GM08714 (cell line): Measurements from ENCODE around the gene PIK3C3.
"Not testable (repeated sequence)": the region's sequence is repeated elsewhere in the genome, so short reads cannot be mapped to it uniquely, and the experiment has no call there.

Source experiments
- H3K4me3 ChIP-seq: fragments of 200-500 bp; sonication (Bioruptor generic); 2 replicates; pipeline ENCODE4 v1.5.1; 2014; ENCODE audit warnings: mild to moderate bottlenecking, low read length, inconsistent platforms
- ZNF274 ChIP-seq: IDR thresholded peaks from 2 replicates; pipeline ENCODE4 v1.6.1; 2012; ENCODE audit warnings: mild to moderate bottlenecking, low read depth, low read length

The PIK3C3 gene

DNA sequence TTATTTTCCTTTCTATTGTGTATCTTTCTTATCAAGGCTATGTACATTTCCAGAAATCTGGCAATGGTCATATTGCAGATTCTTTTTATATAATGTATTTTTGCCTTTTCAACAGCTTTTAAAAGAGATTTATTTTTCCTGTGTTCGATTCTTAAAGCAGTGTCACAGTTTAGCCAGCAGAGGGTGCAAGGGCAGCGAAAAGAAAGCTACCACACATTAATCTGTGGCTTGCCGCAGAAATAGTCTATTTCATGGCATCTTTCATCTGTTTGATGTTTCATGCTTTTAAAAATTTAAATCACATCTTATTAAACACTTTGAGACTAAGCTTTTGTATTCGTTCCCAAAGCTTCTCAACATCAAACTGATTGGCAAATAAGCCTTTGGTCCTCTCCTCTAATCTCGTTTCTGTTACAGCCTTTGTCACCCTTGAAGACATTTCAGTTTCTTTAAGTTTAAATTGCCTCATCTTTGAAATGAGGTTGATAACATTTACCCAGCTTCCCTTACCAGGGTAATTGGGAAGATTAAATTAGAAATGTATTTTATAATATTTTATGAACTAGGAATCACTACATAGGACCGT, 73.3 kb downstream of the PIK3C3 start:
- TF ChIP-seq ZNF274, result no peak
- H3K4me3 ChIP-seq, result no peak overlapping the region

- TF ChIP-seq ZNF274, result no peak
- H3K4me3 ChIP-seq, result no peak overlapping the region
Observed at GRCh38 chr18:42029092-42029491, 74.1 kb downstream of the PIK3C3 start.

DNA sequence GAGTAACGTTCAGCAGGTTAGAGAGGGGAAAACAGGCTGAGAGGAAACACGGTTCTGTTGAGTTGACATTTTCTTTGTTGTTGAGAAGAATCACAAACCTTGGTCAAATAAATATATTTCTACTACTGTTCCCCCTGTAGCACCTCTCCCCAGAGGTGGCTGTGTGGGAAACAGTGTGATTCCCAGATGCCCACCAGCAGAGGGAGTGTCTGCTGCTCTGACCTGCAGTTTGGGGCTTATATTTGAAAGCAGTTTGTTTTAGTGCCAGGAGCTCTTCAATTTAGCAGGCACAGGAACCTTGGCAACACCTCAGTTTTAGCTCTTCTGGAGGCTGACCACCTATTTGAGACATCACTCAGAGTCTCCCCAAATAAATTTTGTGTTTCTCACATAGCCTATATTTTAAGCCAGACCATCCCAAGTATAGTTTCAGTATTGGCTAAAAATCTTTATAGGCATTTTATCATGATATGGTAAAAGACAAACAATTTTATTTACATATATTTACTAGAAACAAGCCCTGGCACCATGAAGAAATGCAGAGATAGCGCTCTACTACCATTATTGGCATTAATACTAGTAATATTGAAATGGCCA, 75.7 kb downstream of the PIK3C3 start:
- H3K4me3 ChIP-seq, result no peak overlapping the region

GRCh38 chr18:42032447-42032846, 77.4 kb downstream of the PIK3C3 start:
- no peak for TF ChIP-seq ZNF274

More for the DNA sequence above, 75.7 kb downstream of the PIK3C3 start:
- no peak for TF ChIP-seq ZNF274

DNA sequence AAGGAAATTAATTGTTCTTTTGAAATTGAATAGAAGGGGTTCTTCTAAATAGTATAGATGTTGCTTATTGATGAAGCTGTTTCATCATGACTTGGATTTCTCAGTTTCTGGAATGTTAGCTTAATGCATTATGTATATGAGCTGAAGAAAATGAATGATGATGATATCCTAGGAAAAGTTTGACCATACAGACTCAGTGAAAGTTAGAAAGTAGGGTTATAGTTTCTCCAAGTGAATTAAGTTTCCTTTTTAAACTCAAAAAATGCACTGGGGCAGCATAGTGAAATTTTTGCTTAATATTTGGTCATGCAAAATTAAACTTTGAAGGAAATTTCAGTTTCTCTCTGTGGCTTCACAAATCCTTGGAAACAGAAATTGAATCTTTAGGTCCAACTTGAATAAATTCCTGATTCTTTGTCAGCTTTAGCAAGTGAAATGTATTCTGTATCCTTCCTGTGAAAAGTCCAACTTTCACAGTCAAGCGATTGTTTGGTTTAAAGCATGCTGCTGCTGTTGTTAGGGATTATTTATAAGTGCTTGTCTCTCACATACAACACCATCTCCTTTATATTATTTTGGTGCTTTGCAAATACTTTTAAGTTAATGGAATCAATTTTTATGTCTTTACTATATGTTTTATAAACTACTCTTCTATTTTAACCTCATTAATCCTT, 78.2 kb downstream of the PIK3C3 start:
- TF ChIP-seq ZNF274, result no peak
- no peak overlapping the region for H3K4me3 ChIP-seq

More at GRCh38 chr18:42032447-42032846, 77.4 kb downstream of the PIK3C3 start:
- no peak overlapping the region for H3K4me3 ChIP-seq

- H3K4me3 ChIP-seq, result no peak overlapping the region
- no peak for TF ChIP-seq ZNF274
Observed at GRCh38 chr18:42038936-42039335, 83.9 kb downstream of the PIK3C3 start.

GRCh38 chr18:42039396-42039795, 84.4 kb downstream of the PIK3C3 start:
- no peak overlapping the region for H3K4me3 ChIP-seq

GRCh38 chr18:42041793-42042192, 86.8 kb downstream of the PIK3C3 start:
- TF ChIP-seq ZNF274, result no peak
- no peak overlapping the region for H3K4me3 ChIP-seq

More at GRCh38 chr18:42039396-42039795, 84.4 kb downstream of the PIK3C3 start:
- no peak for TF ChIP-seq ZNF274

- TF ChIP-seq ZNF274, result no peak
- H3K4me3 ChIP-seq, result no peak overlapping the region
Observed at GRCh38 chr18:42045346-42045745, 90.3 kb downstream of the PIK3C3 start.

DNA sequence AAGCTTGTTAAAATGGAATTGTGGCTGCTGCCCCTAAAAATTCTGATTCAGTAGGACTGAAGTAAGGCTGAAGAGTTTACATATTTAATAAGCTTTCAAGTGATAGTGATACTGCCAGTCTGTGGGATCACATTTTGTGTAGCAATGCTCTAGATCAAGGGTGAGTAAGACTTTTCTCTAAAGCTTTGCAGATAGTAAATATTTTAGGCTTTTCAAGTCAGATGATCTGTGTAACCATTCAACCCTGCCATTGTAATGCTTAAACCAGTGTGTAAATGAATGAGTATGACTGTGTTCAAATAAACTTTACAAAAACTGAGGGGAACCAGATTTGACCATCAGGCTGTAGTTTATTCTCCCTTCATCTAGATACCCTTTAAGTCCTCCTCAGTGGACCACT, 92.7 kb downstream of the PIK3C3 start:
- no peak for TF ChIP-seq ZNF274

GRCh38 chr18:42048158-42048557, 93.1 kb downstream of the PIK3C3 start:
- no peak for TF ChIP-seq ZNF274

More for the DNA sequence above, 92.7 kb downstream of the PIK3C3 start:
- H3K4me3 ChIP-seq, result no peak overlapping the region

GRCh38 chr18:42049536-42049935, 94.5 kb downstream of the PIK3C3 start:
- H3K4me3 ChIP-seq, result not testable (repeated sequence)

More at GRCh38 chr18:42048158-42048557, 93.1 kb downstream of the PIK3C3 start:
- H3K4me3 ChIP-seq, result no peak overlapping the region

GRCh38 chr18:42051411-42051810, 96.4 kb downstream of the PIK3C3 start:
- no peak overlapping the region for H3K4me3 ChIP-seq
- no peak for TF ChIP-seq ZNF274

- no peak for TF ChIP-seq ZNF274
- no peak overlapping the region for H3K4me3 ChIP-seq
Observed at GRCh38 chr18:42052122-42052708, 97.2 kb downstream of the PIK3C3 start.
